Liver (tissue), 9 donors: ENCODE measurements around the gene EIPR1. TPM values are rescaled to one million over a fixed set of nuclear protein-coding genes. Genes with fewer than 3 reads are reported as not detected.

ENCODE experiments used
- DNase-seq: peaks from one replicate; pipeline ENCODE4 v3.0.0-alpha.2; 2017; ENCODE audit warnings: low spot score
- H3K27ac ChIP-seq, 2 donors: one replicate each; pipeline ENCODE4 v1.7.0; 2013; ENCODE audit warnings: inconsistent platforms in 2 of 2, low read length in 2 of 2, control low read depth in 1 of 2, low read depth in 1 of 2, mild to moderate bottlenecking in 1 of 2
- H3K27me3 ChIP-seq, 4 donors: one replicate each; pipeline versions ENCODE4 v1.6.1 to v1.7.0; 2013; ENCODE audit warnings: low read length in 3 of 4, inconsistent platforms in 1 of 4, mild to moderate bottlenecking in 1 of 4, moderate library complexity in 1 of 4; ENCODE audit not compliant: control insufficient read depth in 4 of 4, insufficient read depth in 4 of 4
- H3K36me3 ChIP-seq, 4 donors: one replicate each; pipeline versions ENCODE4 v1.6.1 to v1.7.0; 2013; ENCODE audit warnings: low read length in 3 of 4, mild to moderate bottlenecking in 3 of 4, low read depth in 1 of 4, moderate library complexity in 1 of 4; ENCODE audit not compliant: control insufficient read depth in 4 of 4, insufficient read depth in 3 of 4
- H3K4me1 ChIP-seq, 4 donors: one replicate each; pipeline versions ENCODE4 v1.6.1 to v1.7.0; 2013; ENCODE audit warnings: low read length in 3 of 4, mild to moderate bottlenecking in 3 of 4, moderate library complexity in 1 of 4; ENCODE audit not compliant: control insufficient read depth in 4 of 4, insufficient read depth in 4 of 4
- H3K4me3 ChIP-seq, 3 donors: one replicate each; pipeline versions ENCODE4 v1.6.1 to v1.7.0; 2013; ENCODE audit warnings: low read length in 3 of 3, control low read depth in 1 of 3, low read depth in 1 of 3, mild to moderate bottlenecking in 1 of 3
- H3K9ac ChIP-seq, 2 donors: one replicate each; pipeline ENCODE4 v1.7.0; 2013; ENCODE audit warnings: low read length in 2 of 2, mild to moderate bottlenecking in 2 of 2, moderate library complexity in 2 of 2, control low read depth in 1 of 2, low read depth in 1 of 2
- H3K9me3 ChIP-seq, 4 donors: one replicate each; pipeline versions ENCODE4 v1.6.1 to v1.7.0; 2013; ENCODE audit warnings: low read length in 3 of 4; ENCODE audit not compliant: control insufficient read depth in 4 of 4
- ATF3 ChIP-seq: IDR thresholded peaks from 2 replicates; pipeline ENCODE4 v1.6.1; 2016; ENCODE audit warnings: antibody characterized with exemption
- EGR1 ChIP-seq, 2 donors: IDR thresholded peaks; 2 replicates each; pipeline ENCODE4 v1.6.1; 2016 to 2018; ENCODE audit warnings: antibody characterized with exemption in 2 of 2, low read depth in 2 of 2
- FOXA1 ChIP-seq: IDR thresholded peaks from 2 replicates; pipeline ENCODE4 v1.6.1; 2016; ENCODE audit warnings: antibody characterized with exemption
- FOXA2 ChIP-seq: IDR thresholded peaks from 2 replicates; pipeline ENCODE4 v1.6.1; 2016; ENCODE audit warnings: antibody characterized with exemption
- GABPA ChIP-seq, 2 donors: IDR thresholded peaks in 1 of 2; conservative IDR thresholded peaks in 1 of 2; 2 replicates each; pipeline ENCODE4 v1.6.1; 2016; ENCODE audit warnings: antibody characterized with exemption in 2 of 2, mild to moderate bottlenecking in 1 of 2, moderate library complexity in 1 of 2
- HNF4A ChIP-seq, 2 donors: conservative IDR thresholded peaks; 2 replicates each; pipeline ENCODE4 v1.6.1; 2016; ENCODE audit warnings: antibody characterized with exemption in 2 of 2, mild to moderate bottlenecking in 2 of 2
- HNF4G ChIP-seq: IDR thresholded peaks from 2 replicates; pipeline ENCODE4 v1.6.1; 2016; ENCODE audit warnings: antibody characterized with exemption
- MAX ChIP-seq: IDR thresholded peaks from 2 replicates; pipeline ENCODE4 v1.6.1; 2016; ENCODE audit warnings: antibody characterized with exemption
- RAD21 ChIP-seq, 2 donors: IDR thresholded peaks; 2 replicates each; pipeline ENCODE4 v1.6.1; 2016; ENCODE audit warnings: antibody characterized with exemption in 2 of 2, mild to moderate bottlenecking in 2 of 2
- REST ChIP-seq: IDR thresholded peaks from 2 replicates; pipeline ENCODE4 v1.6.1; 2016; ENCODE audit warnings: antibody characterized with exemption, mild to moderate bottlenecking
- SP1 ChIP-seq: IDR thresholded peaks from 2 replicates; pipeline ENCODE4 v1.6.1; 2018; ENCODE audit warnings: antibody characterized with exemption, mild to moderate bottlenecking
- TAF1 ChIP-seq: conservative IDR thresholded peaks from 2 replicates; pipeline ENCODE4 v1.6.1; 2016; ENCODE audit warnings: antibody characterized with exemption, mild to moderate bottlenecking
- YY1 ChIP-seq: IDR thresholded peaks from 2 replicates; pipeline ENCODE4 v1.6.1; 2016; ENCODE audit warnings: antibody characterized with exemption, mild to moderate bottlenecking
- ZBTB33 ChIP-seq: IDR thresholded peaks from 2 replicates; pipeline ENCODE4 v1.6.1; 2016; ENCODE audit warnings: antibody characterized with exemption
- WGBS: extraction: QIAGEN DNeasy Blood & Tissue Kit; methylation state at CpG from one replicate; pipeline ENCODE4 v1.1.7; 2013; 5-methylcytosine and 5-hydroxymethylcytosine counted together
- polyA plus RNA-seq, 2 donors: library from polyadenylated mRNA; stranded (reverse) in 1 of 2; unstranded in 1 of 2; fragments of 200-250 nt in 1 of 2; fragments of >200 nt in 1 of 2; fragmentation: Nextera tagmentation in 1 of 2; extraction: Ambion mirVana in 1 of 2; gene quantifications; one replicate each; pipeline versions ENCODE4 v1.2.1 to v1.2.3, GENCODE V29; 2013 to 2015
- total RNA-seq, 2 donors: library from RNA; depleted of rRNA; stranded (reverse); fragments of >200 nt; gene quantifications; one replicate each; pipeline ENCODE4 v1.2.3, GENCODE V29; 2014
- donor health status: healthy.
- donor health status: healthy.
- donor health status: healthy.
- donor health status: healthy.
- donor health status: healthy.

Gene EIPR1
- total and polyA plus RNA-seq, 4 donors: 7.6 to 12.1 (median 11.4) TPM

- WGBS: 97% methylated on average over 16 of the region's 16 CpGs
- no peaks in the 10 kb centered on the region for H3K27me3 ChIP-seq
- no peak overlapping the region for H3K4me3 ChIP-seq
- H3K4me1 ChIP-seq: no peaks in the 10 kb centered on the region
- no peak for DNase-seq
- H3K36me3 ChIP-seq: peaks cover 0 to 2% (median 0%) of the 10 kb centered on the region in 4 donors
- no peak overlapping the region for H3K9ac ChIP-seq
- H3K27ac ChIP-seq: no peak overlapping the region
- no peaks in the 10 kb centered on the region for H3K9me3 ChIP-seq
- TF ChIP-seq HNF4A (conservative IDR thresholded peaks at IDR 0.05) (no peak), GABPA (IDR thresholded peaks at IDR 0.05 in 1 of 2, conservative IDR thresholded peaks at IDR 0.05 in 1 of 2) (no peak), REST (no peak), YY1 (no peak), FOXA2 (no peak), ZBTB33 (no peak), RAD21 (IDR thresholded peaks at IDR 0.05) (no peak), ATF3 (no peak), TAF1 (no peak), SP1 (no peak), MAX (no peak), FOXA1 (no peak), HNF4G (no peak)
Measured at GRCh38 chr2:3277748-3278520, 99.7 kb downstream of the EIPR1 start.

DNA sequence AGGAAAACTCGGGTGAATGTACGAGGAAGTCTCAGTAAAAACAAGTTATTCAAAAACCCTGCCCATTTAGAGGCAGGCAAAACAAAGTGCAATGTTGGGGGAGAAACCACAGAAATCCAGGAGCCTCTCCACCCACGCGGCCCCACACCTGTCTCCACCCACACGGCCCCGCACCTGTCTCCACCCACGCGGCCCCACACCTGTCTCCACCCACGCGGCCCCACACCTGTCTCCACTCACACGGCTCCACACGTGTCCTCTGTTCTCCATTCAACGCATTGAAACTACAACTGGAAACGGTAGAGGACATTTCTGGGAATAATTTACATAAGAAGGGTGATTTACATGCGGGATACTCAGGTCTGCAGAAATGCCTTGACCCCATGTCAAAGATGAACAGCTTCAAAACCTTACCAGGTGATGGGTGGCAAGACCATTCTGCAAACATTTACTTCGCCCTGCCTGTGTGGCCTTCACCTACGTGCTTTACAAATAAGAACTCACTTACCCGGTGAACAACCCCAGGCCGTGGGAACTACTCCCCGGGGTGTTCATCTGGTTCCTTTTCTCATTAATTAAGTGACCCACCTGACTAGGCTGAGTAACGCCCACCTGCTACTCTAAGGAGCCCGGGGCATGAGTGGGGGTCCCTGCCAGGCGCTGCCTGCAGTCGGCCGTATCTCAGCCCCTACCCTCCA is 100.4 kb downstream of the EIPR1 start:
- H3K4me3 ChIP-seq: no peak overlapping the region
- no peaks in the 10 kb centered on the region for H3K4me1 ChIP-seq
- WGBS: 92% methylated on average over 25 of the region's 25 CpGs
- peaks cover 0 to 2% (median 0%) of the 10 kb centered on the region in 4 donors for H3K36me3 ChIP-seq
- H3K27ac ChIP-seq: no peak overlapping the region
- no peaks in the 10 kb centered on the region for H3K9me3 ChIP-seq
- H3K27me3 ChIP-seq: no peaks in the 10 kb centered on the region
- TF ChIP-seq EGR1 (IDR thresholded peaks at IDR 0.05; ENCODE audit: low read depth in 2 of 2) (no peak), REST (no peak), YY1 (no peak), ZBTB33 (no peak), GABPA (IDR thresholded peaks at IDR 0.05 in 1 of 2, conservative IDR thresholded peaks at IDR 0.05 in 1 of 2) (no peak), FOXA2 (no peak), FOXA1 (no peak), RAD21 (IDR thresholded peaks at IDR 0.05) (no peak)
- no peak for DNase-seq
- H3K9ac ChIP-seq: no peak overlapping the region
